Liver (tissue), 9 donors: ENCODE data around the gene TECTB. TPM values are rescaled to one million over a fixed set of nuclear protein-coding genes. Genes with fewer than 3 reads are reported as not detected.

Experiments
- DNase-seq: peaks from one replicate; pipeline ENCODE4 v3.0.0-alpha.2; 2017; ENCODE audit warnings: low spot score
- H3K27ac ChIP-seq, 2 donors: one replicate each; pipeline ENCODE4 v1.7.0; 2013; ENCODE audit warnings: inconsistent platforms in 2 of 2, low read length in 2 of 2, control low read depth in 1 of 2, low read depth in 1 of 2, mild to moderate bottlenecking in 1 of 2
- H3K27me3 ChIP-seq, 4 donors: one replicate each; pipeline versions ENCODE4 v1.6.1 to v1.7.0; 2013; ENCODE audit warnings: low read length in 3 of 4, inconsistent platforms in 1 of 4, mild to moderate bottlenecking in 1 of 4, moderate library complexity in 1 of 4; ENCODE audit not compliant: control insufficient read depth in 4 of 4, insufficient read depth in 4 of 4
- H3K36me3 ChIP-seq, 4 donors: one replicate each; pipeline versions ENCODE4 v1.6.1 to v1.7.0; 2013; ENCODE audit warnings: low read length in 3 of 4, mild to moderate bottlenecking in 3 of 4, low read depth in 1 of 4, moderate library complexity in 1 of 4; ENCODE audit not compliant: control insufficient read depth in 4 of 4, insufficient read depth in 3 of 4
- H3K4me1 ChIP-seq, 4 donors: one replicate each; pipeline versions ENCODE4 v1.6.1 to v1.7.0; 2013; ENCODE audit warnings: low read length in 3 of 4, mild to moderate bottlenecking in 3 of 4, moderate library complexity in 1 of 4; ENCODE audit not compliant: control insufficient read depth in 4 of 4, insufficient read depth in 4 of 4
- H3K4me3 ChIP-seq, 3 donors: one replicate each; pipeline versions ENCODE4 v1.6.1 to v1.7.0; 2013; ENCODE audit warnings: low read length in 3 of 3, control low read depth in 1 of 3, low read depth in 1 of 3, mild to moderate bottlenecking in 1 of 3
- H3K9ac ChIP-seq, 2 donors: one replicate each; pipeline ENCODE4 v1.7.0; 2013; ENCODE audit warnings: low read length in 2 of 2, mild to moderate bottlenecking in 2 of 2, moderate library complexity in 2 of 2, control low read depth in 1 of 2, low read depth in 1 of 2
- H3K9me3 ChIP-seq, 4 donors: one replicate each; pipeline versions ENCODE4 v1.6.1 to v1.7.0; 2013; ENCODE audit warnings: low read length in 3 of 4; ENCODE audit not compliant: control insufficient read depth in 4 of 4
- ATF3 ChIP-seq: IDR thresholded peaks from 2 replicates; pipeline ENCODE4 v1.6.1; 2016; ENCODE audit warnings: antibody characterized with exemption
- CTCF ChIP-seq: fragments of 150-350 bp; IDR thresholded peaks from 2 replicates; pipeline ENCODE4 v1.5.1; 2017; ENCODE audit warnings: improper control_type of control experiment, low read depth, low read length; ENCODE audit not compliant: missing input control
- EGR1 ChIP-seq, 2 donors: IDR thresholded peaks; 2 replicates each; pipeline ENCODE4 v1.6.1; 2016 to 2018; ENCODE audit warnings: antibody characterized with exemption in 2 of 2, low read depth in 2 of 2
- FOXA1 ChIP-seq: IDR thresholded peaks from 2 replicates; pipeline ENCODE4 v1.6.1; 2016; ENCODE audit warnings: antibody characterized with exemption
- FOXA2 ChIP-seq: IDR thresholded peaks from 2 replicates; pipeline ENCODE4 v1.6.1; 2016; ENCODE audit warnings: antibody characterized with exemption
- GABPA ChIP-seq, 2 donors: IDR thresholded peaks in 1 of 2; conservative IDR thresholded peaks in 1 of 2; 2 replicates each; pipeline ENCODE4 v1.6.1; 2016; ENCODE audit warnings: antibody characterized with exemption in 2 of 2, mild to moderate bottlenecking in 1 of 2, moderate library complexity in 1 of 2
- HNF4A ChIP-seq, 2 donors: conservative IDR thresholded peaks; 2 replicates each; pipeline ENCODE4 v1.6.1; 2016; ENCODE audit warnings: antibody characterized with exemption in 2 of 2, mild to moderate bottlenecking in 2 of 2
- HNF4G ChIP-seq: IDR thresholded peaks from 2 replicates; pipeline ENCODE4 v1.6.1; 2016; ENCODE audit warnings: antibody characterized with exemption
- JUND ChIP-seq, 2 donors: IDR thresholded peaks; 2 replicates each; pipeline ENCODE4 v1.6.1; 2016; ENCODE audit warnings: antibody characterized with exemption in 2 of 2
- NR2F2 ChIP-seq: IDR thresholded peaks from 2 replicates; pipeline ENCODE4 v1.6.1; 2016; ENCODE audit warnings: antibody characterized with exemption
- RAD21 ChIP-seq, 2 donors: IDR thresholded peaks; 2 replicates each; pipeline ENCODE4 v1.6.1; 2016; ENCODE audit warnings: antibody characterized with exemption in 2 of 2, mild to moderate bottlenecking in 2 of 2
- RXRA ChIP-seq, 2 donors: IDR thresholded peaks; 2 replicates each; pipeline ENCODE4 v1.6.1; 2017 to 2018; ENCODE audit warnings: antibody characterized with exemption in 2 of 2, mild to moderate bottlenecking in 1 of 2
- SP1 ChIP-seq: IDR thresholded peaks from 2 replicates; pipeline ENCODE4 v1.6.1; 2018; ENCODE audit warnings: antibody characterized with exemption, mild to moderate bottlenecking
- TAF1 ChIP-seq: conservative IDR thresholded peaks from 2 replicates; pipeline ENCODE4 v1.6.1; 2016; ENCODE audit warnings: antibody characterized with exemption, mild to moderate bottlenecking
- YY1 ChIP-seq: IDR thresholded peaks from 2 replicates; pipeline ENCODE4 v1.6.1; 2016; ENCODE audit warnings: antibody characterized with exemption, mild to moderate bottlenecking
- ZBTB33 ChIP-seq: IDR thresholded peaks from 2 replicates; pipeline ENCODE4 v1.6.1; 2016; ENCODE audit warnings: antibody characterized with exemption
- WGBS: extraction: QIAGEN DNeasy Blood & Tissue Kit; methylation state at CpG from one replicate; pipeline ENCODE4 v1.1.7; 2013; 5-methylcytosine and 5-hydroxymethylcytosine counted together
- polyA plus RNA-seq, 2 donors: library from polyadenylated mRNA; stranded (reverse) in 1 of 2; unstranded in 1 of 2; fragments of 200-250 nt in 1 of 2; fragments of >200 nt in 1 of 2; fragmentation: Nextera tagmentation in 1 of 2; extraction: Ambion mirVana in 1 of 2; gene quantifications; one replicate each; pipeline versions ENCODE4 v1.2.1 to v1.2.3, GENCODE V29; 2013 to 2015
- total RNA-seq, 2 donors: library from RNA; depleted of rRNA; stranded (reverse); fragments of >200 nt; gene quantifications; one replicate each; pipeline ENCODE4 v1.2.3, GENCODE V29; 2014
- TF ChIP-seq, protein P1 (sequence below): IDR thresholded peaks from 2 replicates; pipeline ENCODE4 v1.6.1; 2016; ENCODE audit warnings: antibody characterized with exemption, mild to moderate bottlenecking
- TF ChIP-seq, protein P2 (sequence below): IDR thresholded peaks from 2 replicates; pipeline ENCODE4 v1.6.1; 2016; ENCODE audit warnings: antibody characterized with exemption
- donor health status: healthy.
- donor health status: healthy.
- donor health status: healthy.
- donor health status: healthy.
- donor health status: healthy.

TECTB gene
- total and polyA plus RNA-seq, 4 donors = 0.05 to 0.44 (median 0.08) TPM

DNA sequence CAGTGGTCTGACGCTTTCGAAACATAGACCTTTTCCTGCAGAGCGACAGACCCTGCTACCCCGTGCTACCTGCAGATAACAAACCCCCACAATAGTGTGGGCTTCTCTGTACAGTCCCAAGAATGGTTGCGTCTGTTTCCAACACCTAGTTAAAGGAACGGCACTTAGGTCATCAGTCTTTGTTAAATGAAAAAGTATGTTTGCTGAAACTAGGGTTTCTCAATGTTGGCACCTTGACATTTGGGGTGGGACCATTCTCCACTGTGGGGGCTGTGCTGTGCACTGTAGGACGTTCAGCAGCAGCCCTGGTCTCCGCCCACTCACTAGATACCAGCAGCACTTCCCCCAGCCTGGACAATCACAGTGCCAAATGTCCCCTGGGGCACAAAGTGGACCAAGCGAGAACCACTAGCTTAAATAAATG, 13.7 kb downstream of the TECTB start:
- Histone ChIP-seq H3K36me3 (no peaks in the 10 kb centered on the region), H3K4me1 (peaks cover 5 to 43% (median 27%) of the 10 kb centered on the region in 4 donors), H3K4me3 (no peak overlapping the region), H3K27me3 (no peaks in the 10 kb centered on the region), H3K9me3 (no peaks in the 10 kb centered on the region), H3K9ac (peak overlapping the region in 1 of 2 donors; percentile 10), H3K27ac (peak overlapping the region; percentile 69 to 83)
- TF ChIP-seq HNF4G (peak; percentile 18), RXRA (IDR thresholded peaks at IDR 0.05) (peak; percentile 72 to 91), CTCF (no peak), NR2F2 (no peak), EGR1 (IDR thresholded peaks at IDR 0.05; ENCODE audit: low read depth in 2 of 2) (peak; percentile 99 to 100), FOXA1 (peak; percentile 43), TAF1 (no peak), RAD21 (IDR thresholded peaks at IDR 0.05) (peak; percentile 59 to 62), HNF4A (conservative IDR thresholded peaks at IDR 0.05) (peak; percentile 84 to 90), JUND (IDR thresholded peaks at IDR 0.05) (peak; percentile 29 to 65), GABPA (IDR thresholded peaks at IDR 0.05 in 1 of 2, conservative IDR thresholded peaks at IDR 0.05 in 1 of 2) (no peak), YY1 (peak; percentile 74), ZBTB33 (peak; percentile 50), SP1 (peak; percentile 79), ATF3 (no peak), FOXA2 (peak; percentile 62)
- TF ChIP-seq, protein P1, sequence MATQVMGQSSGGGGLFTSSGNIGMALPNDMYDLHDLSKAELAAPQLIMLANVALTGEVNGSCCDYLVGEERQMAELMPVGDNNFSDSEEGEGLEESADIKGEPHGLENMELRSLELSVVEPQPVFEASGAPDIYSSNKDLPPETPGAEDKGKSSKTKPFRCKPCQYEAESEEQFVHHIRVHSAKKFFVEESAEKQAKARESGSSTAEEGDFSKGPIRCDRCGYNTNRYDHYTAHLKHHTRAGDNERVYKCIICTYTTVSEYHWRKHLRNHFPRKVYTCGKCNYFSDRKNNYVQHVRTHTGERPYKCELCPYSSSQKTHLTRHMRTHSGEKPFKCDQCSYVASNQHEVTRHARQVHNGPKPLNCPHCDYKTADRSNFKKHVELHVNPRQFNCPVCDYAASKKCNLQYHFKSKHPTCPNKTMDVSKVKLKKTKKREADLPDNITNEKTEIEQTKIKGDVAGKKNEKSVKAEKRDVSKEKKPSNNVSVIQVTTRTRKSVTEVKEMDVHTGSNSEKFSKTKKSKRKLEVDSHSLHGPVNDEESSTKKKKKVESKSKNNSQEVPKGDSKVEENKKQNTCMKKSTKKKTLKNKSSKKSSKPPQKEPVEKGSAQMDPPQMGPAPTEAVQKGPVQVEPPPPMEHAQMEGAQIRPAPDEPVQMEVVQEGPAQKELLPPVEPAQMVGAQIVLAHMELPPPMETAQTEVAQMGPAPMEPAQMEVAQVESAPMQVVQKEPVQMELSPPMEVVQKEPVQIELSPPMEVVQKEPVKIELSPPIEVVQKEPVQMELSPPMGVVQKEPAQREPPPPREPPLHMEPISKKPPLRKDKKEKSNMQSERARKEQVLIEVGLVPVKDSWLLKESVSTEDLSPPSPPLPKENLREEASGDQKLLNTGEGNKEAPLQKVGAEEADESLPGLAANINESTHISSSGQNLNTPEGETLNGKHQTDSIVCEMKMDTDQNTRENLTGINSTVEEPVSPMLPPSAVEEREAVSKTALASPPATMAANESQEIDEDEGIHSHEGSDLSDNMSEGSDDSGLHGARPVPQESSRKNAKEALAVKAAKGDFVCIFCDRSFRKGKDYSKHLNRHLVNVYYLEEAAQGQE = peak; percentile 78
- TF ChIP-seq, protein P2, sequence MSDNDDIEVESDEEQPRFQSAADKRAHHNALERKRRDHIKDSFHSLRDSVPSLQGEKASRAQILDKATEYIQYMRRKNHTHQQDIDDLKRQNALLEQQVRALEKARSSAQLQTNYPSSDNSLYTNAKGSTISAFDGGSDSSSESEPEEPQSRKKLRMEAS = peak; percentile 53
- DNase-seq = no peak
- WGBS = 38% methylated on average over 9 of the region's 9 CpGs
